ENCODE measurements around the gene FAXC. TPM values are rescaled to one million over a fixed set of nuclear protein-coding genes. Genes with fewer than 3 reads are reported as not detected.

The FAXC gene
- total RNA-seq, 1 experiment from 2014 or later = 12.9 TPM

GRCh38 chr6:99334526-99335127, 14.8 kb downstream of the FAXC start:
- no peak overlapping the region for H3K4me3 Mint-ChIP-seq
- no peaks in the 10 kb centered on the region for H3K9me3 Mint-ChIP-seq
- H3K4me1 Mint-ChIP-seq = peaks cover 15% of the 10 kb centered on the region
- POLR2A ChIA-PET = interaction anchor here (1.0 kb wide), 1 partner anchor 59 kb away, joined by 6 read pairs; the partner anchor contains the start of gene COQ3
- TF ChIP-seq ZNF219 (CRISPR knock-in tag; IDR thresholded peaks at IDR 0.05; ENCODE audit: borderline replicate concordance) (no peak), CTCF (IDR thresholded peaks at IDR 0.05) (0 out of 2 replicates have a peak, but pooled peaks have one; percentile 32)
- peak overlapping the region; percentile 17; the same call in 1 of the 2 replicates for H3K27ac Mint-ChIP-seq
- CTCF ChIA-PET = interaction anchor here (0.6 to 1.6 kb wide), 20 partner anchors 9 to 1366 kb away, joined by 3 to 21 read pairs (median 4); partner anchors contain the start of genes COQ3, FAXC and PNISR
- DNase-seq (ENCODE audit: low spot score) (no peak), ATAC-seq (peak; percentile 75)
- 0 out of 2 replicates have a peak, but pooled peaks cover 4% of the 10 kb centered on the region for H3K36me3 Mint-ChIP-seq
- no peaks in the 10 kb centered on the region for H3K27me3 Mint-ChIP-seq (ENCODE audit: low read depth)

- no peaks in the 10 kb centered on the region for H3K9me3 Mint-ChIP-seq
- 0 out of 2 replicates have a peak, but pooled peaks cover 4% of the 10 kb centered on the region for H3K36me3 Mint-ChIP-seq
- POLR2A ChIA-PET = no interaction called here
- H3K4me1 Mint-ChIP-seq = peaks cover 11% of the 10 kb centered on the region
- DNase-seq (ENCODE audit: low spot score) (no peak), ATAC-seq (no peak)
- no peaks in the 10 kb centered on the region for H3K27me3 Mint-ChIP-seq (ENCODE audit: low read depth)
- H3K27ac Mint-ChIP-seq = no peak overlapping the region
- H3K4me3 Mint-ChIP-seq = no peak overlapping the region
- CTCF ChIA-PET = no interaction called here
- TF ChIP-seq ZNF263 (CRISPR knock-in tag; IDR thresholded peaks at IDR 0.05; ENCODE audit: low read depth) = no peak
- no peak for TF ChIP-seq TEAD1 (CRISPR knock-in tag; IDR thresholded peaks at IDR 0.05)
- TF ChIP-seq JUN (CRISPR knock-in tag; IDR thresholded peaks at IDR 0.05) = no peak
- TF ChIP-seq IRF1 (CRISPR knock-in tag; IDR thresholded peaks at IDR 0.05) = no peak
- no peak for TF ChIP-seq ZNF425 (CRISPR knock-in tag; conservative IDR thresholded peaks at IDR 0.05)
- TF ChIP-seq RELA (CRISPR knock-in tag; IDR thresholded peaks at IDR 0.05; ENCODE audit: borderline replicate concordance) = no peak
These were observed 16.4 kb downstream of the FAXC start for GRCh38 chr6:99333068-99333467.

GRCh38 chr6:99331531-99331930, 17.9 kb downstream of the FAXC start:
- Mint-ChIP-seq H3K27me3 (ENCODE audit: low read depth) (no peaks in the 10 kb centered on the region), H3K9me3 (no peaks in the 10 kb centered on the region), H3K36me3 (0 out of 2 replicates have a peak, but pooled peaks cover 4% of the 10 kb centered on the region), H3K4me3 (no peak overlapping the region), H3K27ac (no peak overlapping the region), H3K4me1 (peaks cover 11% of the 10 kb centered on the region)
- TF ChIP-seq ATF1 (CRISPR knock-in tag; IDR thresholded peaks at IDR 0.05) (no peak), ZNF512 (CRISPR knock-in tag; IDR thresholded peaks at IDR 0.05; ENCODE audit: borderline replicate concordance) (no peak), SOX15 (CRISPR knock-in tag; IDR thresholded peaks at IDR 0.05) (no peak), NFATC4 (CRISPR knock-in tag; IDR thresholded peaks at IDR 0.05) (no peak), PREB (CRISPR knock-in tag; IDR thresholded peaks at IDR 0.05; ENCODE audit: borderline replicate concordance) (no peak), ZNF423 (CRISPR knock-in tag; IDR thresholded peaks at IDR 0.05) (no peak), TCF7 (CRISPR knock-in tag; IDR thresholded peaks at IDR 0.05; ENCODE audit: low read depth) (no peak), CREM (CRISPR knock-in tag; IDR thresholded peaks at IDR 0.05) (no peak), E2F4 (CRISPR knock-in tag; IDR thresholded peaks at IDR 0.05; ENCODE audit: borderline replicate concordance, low read depth) (no peak), TP53 (CRISPR knock-in tag; IDR thresholded peaks at IDR 0.05) (no peak), OVOL2 (CRISPR knock-in tag; IDR thresholded peaks at IDR 0.05; ENCODE audit: borderline replicate concordance) (no peak), ZNF232 (CRISPR knock-in tag; IDR thresholded peaks at IDR 0.05) (no peak), CTCF (IDR thresholded peaks at IDR 0.05) (no peak)
- no peak for ATAC-seq
- POLR2A ChIA-PET = interaction anchor here (1.2 kb wide), 1 partner anchor 62 kb away, joined by 3 read pairs; no protein-coding TSS in a partner anchor
- CTCF ChIA-PET = interaction anchor here (1.9 to 2.5 kb wide), 2 partner anchors 11 to 25 kb away, joined by 12 to 25 read pairs; no protein-coding TSS in a partner anchor
- DNase-seq (ENCODE audit: low spot score) = no peak
